Left renal pelvis (tissue), 4 donors: Measurements from ENCODE around the gene ZNF507. TPM values are rescaled to one million over a fixed set of nuclear protein-coding genes. Genes with fewer than 3 reads are reported as not detected.
A peak's percentile ranks its signal among the peaks of the same experiment; 100 is the strongest.

Experiments used
- DNase-seq, 4 donors: peaks; one replicate each; pipeline ENCODE4 v3.0.0-alpha.2; 2013; ENCODE audit warnings: low read depth in 4 of 4, low spot score in 3 of 4
- polyA plus RNA-seq, 4 donors: library from polyadenylated mRNA; unstranded; fragments of 120-200 nt; gene quantifications; one replicate each; pipeline ENCODE4 v1.2.1, GENCODE V29; 2013; ENCODE audit not compliant: insufficient read length in 4 of 4

ZNF507 gene
- polyA plus RNA-seq: 10 to 100 TPM; 26.0 to 28.3 (median 27.0) TPM

DNA sequence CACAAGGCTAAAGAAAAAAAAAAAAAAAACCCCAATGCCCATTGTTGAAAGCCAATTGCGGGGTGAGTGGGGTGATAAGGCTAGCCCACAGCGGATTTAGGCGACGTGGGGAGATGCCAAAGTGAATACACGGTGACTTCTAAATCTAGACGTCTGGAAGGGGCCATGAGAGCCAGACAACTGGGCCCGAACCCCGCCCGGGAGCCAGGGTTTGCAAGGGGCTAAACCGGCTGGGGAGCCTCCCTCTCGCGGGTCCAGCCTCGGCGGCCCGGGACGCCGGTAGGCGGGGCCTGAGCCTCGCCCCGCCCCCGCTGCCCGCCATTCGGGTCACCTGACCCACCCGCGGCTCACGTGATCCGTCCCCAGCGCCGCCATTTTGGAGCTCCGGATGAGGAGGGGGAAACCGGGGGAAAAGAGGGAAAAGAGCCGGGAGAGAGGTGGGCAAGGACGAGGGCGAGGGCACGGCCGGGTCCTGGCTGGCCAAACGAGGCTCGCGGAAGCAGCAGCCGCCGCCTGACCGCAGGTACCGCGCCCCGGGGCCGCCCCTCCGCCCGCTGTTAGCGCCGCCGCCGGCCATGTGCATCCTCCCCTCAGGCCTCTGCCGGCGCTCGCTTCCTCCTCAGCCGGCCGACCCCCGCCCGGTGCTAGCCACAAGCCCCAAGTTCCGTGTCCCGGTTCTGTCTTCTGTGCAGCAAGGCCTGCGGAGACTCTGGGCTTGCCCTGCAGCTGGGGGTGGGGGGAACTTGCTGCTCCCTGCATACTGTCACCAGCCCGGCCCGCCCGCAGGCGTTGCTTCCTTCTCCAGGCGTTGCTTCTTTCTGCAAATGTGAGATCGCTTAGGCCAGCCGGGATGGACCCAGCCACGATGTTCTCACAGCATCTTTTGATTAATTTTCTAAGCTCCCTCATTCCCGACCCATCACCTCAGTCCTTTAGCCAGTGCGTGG is at the start of gene ZNF507:
Gene ZNF507 (plus strand): TSS at position 350 of the 947 bp plus-strand sequence. CDS start 7,221 bp downstream, outside the sequence.
- peak in 3 of 4 donors; percentile 53 to 67 (median 62) for DNase-seq

DNA sequence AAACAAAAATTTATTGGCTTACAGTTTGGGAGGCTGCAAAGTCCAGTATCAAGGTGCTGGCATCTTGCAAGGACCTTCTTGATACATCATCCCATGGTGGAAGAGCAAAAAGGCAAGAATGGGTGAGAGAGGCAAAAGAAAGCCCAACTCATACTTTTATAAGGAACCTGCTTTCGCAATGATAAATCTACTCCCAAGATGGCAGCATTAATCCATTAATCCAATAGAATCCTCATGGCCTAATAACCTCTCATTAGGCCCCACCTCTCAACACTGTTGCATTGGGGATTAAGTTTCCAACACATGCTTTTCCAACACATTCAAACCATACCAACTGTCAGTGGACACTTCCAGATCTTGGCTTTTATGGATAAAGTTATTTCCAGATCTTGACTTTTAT is 48.7 kb upstream of the ZNF507 start:
- no peak for DNase-seq

DNA sequence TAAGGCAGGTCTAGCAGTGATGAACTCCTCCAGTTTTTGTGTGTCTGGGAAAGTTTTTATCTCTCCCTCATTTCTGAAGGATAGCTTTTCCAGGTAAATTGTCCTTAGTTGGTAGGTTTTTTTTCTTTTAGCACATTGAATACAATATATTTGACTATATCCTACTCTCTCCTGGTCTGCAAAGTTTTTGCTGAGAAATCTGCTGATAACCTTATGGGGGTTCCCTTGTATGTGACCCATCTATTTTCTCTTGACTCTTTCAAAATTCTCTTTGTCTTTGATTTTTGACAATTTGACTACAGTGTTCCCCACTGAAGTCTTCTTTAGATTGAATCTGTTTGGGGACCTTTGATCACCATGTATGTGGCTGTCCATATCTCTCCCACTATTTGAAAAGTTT is 42.6 kb upstream of the ZNF507 start:
- DNase-seq: no peak

DNA sequence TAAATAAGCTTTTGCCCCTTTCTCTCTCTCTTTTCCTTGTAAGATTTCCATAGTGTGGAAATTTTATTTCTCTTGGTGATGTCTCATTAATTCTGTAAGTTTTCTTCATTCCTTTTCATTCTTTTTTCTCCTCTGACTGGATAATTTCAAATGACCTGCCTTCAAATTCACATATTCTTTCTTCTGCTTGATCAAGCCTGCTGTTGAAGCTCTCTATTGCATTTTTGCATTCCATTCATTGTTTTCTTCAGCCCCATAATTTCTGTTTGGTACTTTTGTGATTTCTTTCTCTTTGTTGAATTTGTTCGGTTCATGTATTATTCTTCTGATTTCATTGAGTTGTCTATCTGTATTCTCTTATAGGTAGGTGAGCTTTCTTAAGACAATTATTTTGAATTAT is 42.2 kb upstream of the ZNF507 start:
- no peak for DNase-seq

GRCh38 chr19:32307591-32307990 is 37.8 kb upstream of the ZNF507 start:
- DNase-seq: no peak

DNA sequence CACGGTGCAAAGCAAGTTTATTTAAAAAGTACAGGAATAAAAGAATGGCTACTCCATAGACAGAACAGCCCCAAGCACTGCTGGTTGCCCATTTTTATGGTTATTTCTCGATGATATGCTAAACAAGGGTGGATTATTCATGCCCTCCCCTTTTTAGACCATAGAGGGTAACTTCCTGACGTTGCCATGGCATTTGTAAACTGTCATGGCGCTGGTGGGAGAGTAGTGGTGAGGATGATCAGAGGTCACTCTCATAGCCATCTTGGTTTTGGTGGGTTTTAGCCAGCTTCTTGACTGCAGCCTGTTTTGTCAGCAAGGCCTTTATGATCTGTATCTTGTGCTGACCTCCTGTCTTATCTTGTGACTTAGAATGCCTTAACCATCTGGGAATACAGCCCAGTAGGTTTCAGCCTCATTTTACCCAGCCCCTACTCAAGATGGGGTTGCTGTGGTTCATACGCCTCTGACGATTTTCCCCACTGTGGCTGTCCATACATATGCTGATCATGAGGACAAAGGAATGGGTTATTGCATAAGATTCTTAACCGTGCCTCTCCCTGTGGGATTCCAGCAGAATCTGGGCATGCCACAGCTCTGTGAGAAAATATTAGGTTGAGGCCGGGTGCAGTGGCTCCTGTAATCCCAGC is 36.9 kb upstream of the ZNF507 start:
- DNase-seq: no peak

DNA sequence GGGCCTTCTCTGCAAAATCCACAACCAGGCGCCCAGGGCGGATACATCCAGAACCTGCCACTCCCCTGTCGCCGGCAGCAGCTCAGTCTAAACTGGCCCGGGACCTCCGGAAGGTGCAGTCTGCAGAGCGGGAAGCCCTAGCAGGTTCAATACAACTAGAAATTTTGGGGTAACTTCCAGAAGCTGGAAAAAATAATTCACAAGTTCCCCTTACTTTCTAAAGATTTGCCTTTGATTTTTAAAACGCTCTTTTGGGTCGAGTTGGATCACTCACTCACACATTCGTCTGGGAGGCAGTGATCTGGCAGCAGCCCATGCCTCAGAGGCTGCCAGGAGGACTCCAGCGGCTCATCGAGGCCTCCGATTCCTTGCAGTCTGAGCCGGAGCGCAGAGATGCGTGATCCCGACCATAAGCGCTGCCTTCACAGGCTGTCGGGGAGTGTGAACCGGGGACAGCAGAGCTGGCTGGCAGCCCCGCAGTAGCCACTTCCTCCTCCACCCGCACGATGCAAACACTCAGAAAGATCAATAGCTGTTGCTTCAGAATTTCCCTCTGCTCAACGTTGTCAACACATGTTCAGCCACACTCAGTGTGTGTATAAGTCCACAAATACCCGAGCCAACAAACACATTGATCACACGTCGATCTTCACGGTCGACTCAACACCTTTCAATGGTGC is 35.6 kb upstream of the ZNF507 start:
- DNase-seq: no peak

DNA sequence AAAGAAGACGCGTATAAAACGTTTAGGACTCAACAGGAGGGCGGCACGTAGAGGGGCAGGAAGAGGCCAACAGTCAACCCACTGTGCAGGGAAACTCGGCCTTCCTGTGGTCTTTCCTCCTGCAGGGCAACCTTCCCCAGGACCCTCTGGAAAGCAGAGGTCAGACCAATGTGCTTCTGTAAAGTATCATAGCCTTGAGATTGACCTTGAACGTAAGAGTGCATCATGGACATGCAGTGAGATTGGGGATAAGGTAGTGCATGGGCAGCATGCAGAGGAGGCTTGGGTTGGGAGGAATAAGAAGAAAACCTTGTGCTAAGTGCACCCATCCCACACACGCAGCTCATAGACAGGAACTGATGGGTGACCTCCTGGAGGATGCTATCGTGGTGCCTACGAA is 34.0 kb upstream of the ZNF507 start:
- DNase-seq: no peak

DNA sequence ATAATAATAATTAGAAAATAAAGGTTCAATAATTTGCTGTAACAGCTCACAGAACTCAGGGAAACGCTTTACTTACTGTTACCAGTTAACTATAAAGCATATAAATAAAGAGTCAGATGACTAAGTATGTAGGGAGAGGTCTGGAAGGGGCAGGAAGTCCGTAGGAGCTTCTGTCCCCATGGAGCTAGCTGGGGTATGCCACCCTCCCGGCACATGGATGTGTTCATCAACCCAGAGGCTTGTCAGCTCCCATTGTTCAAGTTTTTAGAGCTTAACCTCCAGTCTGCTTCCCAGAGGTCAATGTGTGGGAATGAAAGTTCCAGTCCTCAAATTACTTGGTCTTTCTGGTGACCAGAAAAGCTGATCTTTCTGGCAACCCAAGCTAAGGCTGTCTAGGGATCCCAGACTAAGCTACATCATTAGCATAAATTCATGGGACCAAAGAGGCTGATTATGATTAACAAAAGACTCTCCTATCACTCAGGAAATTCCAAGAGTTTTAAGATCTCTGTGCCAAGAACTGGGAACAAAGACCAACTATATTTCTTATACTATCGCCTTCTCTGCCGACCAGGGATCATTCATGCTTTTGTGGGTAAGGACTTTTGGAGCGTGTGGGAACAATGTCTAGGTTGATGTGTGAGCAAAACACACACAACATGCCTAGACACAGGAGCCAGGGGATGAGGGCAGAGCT is 31.7 kb upstream of the ZNF507 start:
- no peak for DNase-seq

DNA sequence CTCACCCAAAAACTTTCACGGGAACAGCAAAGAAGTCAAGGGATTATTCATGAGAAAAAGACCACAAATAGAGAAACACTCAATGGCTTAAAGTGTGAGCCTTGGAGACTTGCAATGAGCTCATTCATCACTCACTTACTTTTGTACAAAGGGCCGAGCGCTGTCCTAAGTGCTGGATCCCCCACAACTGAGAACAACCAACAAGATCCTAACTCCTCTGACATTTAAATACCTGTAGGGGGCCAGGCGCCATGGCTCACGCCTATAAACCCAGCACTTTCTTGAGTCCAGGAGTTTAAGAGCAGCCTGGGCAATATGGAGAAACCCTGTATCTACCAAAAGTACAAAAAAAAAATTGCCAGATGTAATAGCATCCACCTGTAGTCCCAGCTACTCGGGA is 29.4 kb upstream of the ZNF507 start:
- DNase-seq: no peak

- no peak for DNase-seq
These were observed 28.3 kb upstream of the ZNF507 start for GRCh38 chr19:32317086-32317485.

GRCh38 chr19:32318884-32319520 is 26.4 kb upstream of the ZNF507 start:
- no peak for DNase-seq

DNA sequence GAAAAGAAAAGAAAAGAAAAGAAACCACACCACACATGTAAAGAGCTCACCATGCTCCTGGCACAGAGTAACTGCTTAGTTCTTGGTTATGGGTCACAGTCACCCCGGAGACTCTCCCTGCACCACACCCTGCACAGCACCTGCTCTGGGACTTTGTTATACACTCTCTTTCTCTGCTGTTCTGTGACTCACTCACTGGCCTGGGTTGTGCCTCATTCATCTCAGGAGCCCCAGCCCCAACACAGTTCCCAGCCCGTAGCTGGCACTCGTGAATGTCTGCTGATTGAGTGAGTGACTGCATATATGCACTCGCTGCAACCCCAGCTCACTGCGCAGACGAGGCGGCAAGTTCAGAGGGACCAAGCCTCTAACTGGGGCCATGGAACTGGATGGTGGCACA is 22.9 kb upstream of the ZNF507 start:
- DNase-seq: no peak

DNA sequence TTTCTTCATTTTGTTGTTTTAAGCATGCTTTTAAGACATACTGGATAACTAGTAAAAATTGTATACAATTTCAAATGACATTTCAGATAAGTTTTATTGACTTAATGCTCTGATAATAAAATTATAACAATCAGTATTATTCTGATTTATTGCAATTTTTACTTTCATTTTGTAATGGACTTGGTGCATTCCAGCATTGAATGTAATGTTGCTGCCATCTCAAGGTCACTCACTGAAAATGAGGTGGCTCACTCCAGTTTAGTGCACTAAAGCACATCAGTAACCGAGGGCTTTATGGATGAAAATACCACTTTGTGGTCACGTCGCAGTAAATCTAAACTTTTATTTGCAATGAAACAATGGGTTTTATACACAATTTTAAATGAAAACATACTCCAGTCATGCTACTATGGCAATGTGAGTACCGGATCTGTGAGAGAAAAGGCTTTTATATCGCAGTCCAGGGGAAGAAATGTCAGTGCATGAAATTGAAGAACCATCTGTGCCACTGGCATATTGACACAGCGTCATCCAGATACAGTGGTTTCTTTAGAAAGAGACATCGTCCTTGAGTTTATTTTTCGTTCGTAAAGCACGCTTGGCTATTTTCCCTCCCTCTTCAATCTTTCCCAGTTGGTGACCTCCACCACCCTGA is 20.7 kb upstream of the ZNF507 start:
- DNase-seq: no peak

- no peak for DNase-seq
These were observed 15.1 kb upstream of the ZNF507 start for GRCh38 chr19:32330213-32330857.

DNA sequence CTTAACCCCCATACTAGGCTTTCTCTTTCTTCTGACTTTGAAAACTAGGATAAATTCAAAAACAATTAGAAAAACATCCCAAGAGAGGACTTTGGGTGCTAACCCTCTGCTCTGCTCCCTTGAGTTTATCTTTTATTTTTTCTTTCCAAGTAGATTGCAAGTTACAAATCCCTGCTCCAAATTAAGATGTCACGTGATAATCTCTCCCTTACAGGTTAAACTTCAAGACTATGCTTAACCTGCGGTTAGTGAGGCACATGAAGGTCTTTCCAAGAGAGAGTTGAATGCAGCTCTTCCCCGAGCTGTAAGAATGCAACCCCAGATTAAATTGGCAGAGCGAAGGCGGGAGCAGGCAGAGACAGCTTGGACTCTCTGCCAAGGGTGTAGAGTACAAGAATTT is 12.2 kb upstream of the ZNF507 start:
- DNase-seq: no peak

DNA sequence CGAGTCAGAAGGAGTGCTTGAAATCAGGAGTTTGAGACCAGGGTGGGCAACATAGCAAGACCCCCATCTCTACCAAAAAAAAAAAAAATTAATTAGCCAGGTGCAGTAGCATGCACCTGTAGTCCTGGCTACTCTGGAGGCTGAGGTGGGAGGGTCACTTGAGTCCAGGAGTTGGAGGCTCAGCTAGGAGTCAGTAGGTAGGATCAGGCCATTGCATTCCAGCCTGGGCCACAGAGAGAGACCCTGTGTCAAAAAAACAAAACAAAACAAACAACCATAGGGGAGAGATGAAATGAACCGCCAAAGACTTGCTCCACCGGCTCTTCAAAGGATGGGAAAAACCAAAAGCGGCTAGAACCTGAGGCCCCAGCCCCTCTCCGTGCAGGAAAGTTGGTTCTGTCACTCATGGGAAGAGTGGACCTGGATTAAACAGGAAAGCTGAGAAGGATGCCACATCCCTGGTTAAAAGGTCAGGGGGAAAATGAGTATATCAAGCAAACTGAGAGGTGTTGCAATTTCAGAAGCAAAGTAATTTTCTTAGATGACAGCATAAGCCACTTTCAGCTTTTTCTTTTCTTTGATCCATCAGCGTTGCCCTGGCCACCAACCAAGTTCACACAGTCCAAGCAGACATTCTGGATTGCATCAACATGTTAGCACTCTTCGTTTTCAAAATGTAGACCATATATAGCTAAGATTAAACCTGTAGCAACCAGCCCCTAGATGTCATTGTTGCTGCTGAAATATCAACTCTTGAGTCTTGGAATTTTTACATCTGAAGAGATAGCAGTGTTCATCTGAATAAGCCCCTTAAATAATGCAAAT is 8.9 kb upstream of the ZNF507 start:
- DNase-seq: no peak

GRCh38 chr19:32337084-32337808 is 8.2 kb upstream of the ZNF507 start:
- DNase-seq: no peak
